Inferior parietal cortex (tissue), 1 donor: ENCODE data around the gene PCDH15.

Experiments used
- DNase-seq: peaks from one replicate; pipeline ENCODE4 v3.0.0-alpha.2; 2016; ENCODE audit errors: extremely low spot score

PCDH15 gene

GRCh38 chr10:54708021-54708420, 93.0 kb downstream of the PCDH15 start:
- no peak for DNase-seq

- DNase-seq, result no peak
These were observed 98.2 kb downstream of the PCDH15 start for GRCh38 chr10:54702583-54703485.

- no peak for DNase-seq
These were observed 109.7 kb downstream of the PCDH15 start for GRCh38 chr10:54691331-54691730.

- DNase-seq, result no peak
These were observed 118.5 kb downstream of the PCDH15 start for GRCh38 chr10:54682554-54682953.

GRCh38 chr10:54681136-54681535, 119.9 kb downstream of the PCDH15 start:
- DNase-seq, result no peak

GRCh38 chr10:54667136-54667535, 133.9 kb downstream of the PCDH15 start:
- no peak for DNase-seq

- DNase-seq, result no peak
These were observed 134.8 kb downstream of the PCDH15 start for GRCh38 chr10:54666192-54666591.

- DNase-seq, result no peak
These were observed 135.9 kb downstream of the PCDH15 start for GRCh38 chr10:54665095-54665494.

GRCh38 chr10:54660397-54660796, 140.6 kb downstream of the PCDH15 start:
- DNase-seq, result no peak

GRCh38 chr10:54656643-54657042, 144.4 kb downstream of the PCDH15 start:
- DNase-seq, result no peak

- no peak for DNase-seq
These were observed 147.5 kb downstream of the PCDH15 start for GRCh38 chr10:54653518-54653917.

GRCh38 chr10:54650547-54650946, 150.5 kb downstream of the PCDH15 start:
- DNase-seq, result no peak

- DNase-seq, result no peak
These were observed 179.0 kb downstream of the PCDH15 start for GRCh38 chr10:54622017-54622416.

- DNase-seq, result no peak
These were observed 180.7 kb downstream of the PCDH15 start for GRCh38 chr10:54620352-54620751.

GRCh38 chr10:54614072-54614471, 187.0 kb downstream of the PCDH15 start:
- no peak for DNase-seq

- no peak for DNase-seq
These were observed 187.9 kb downstream of the PCDH15 start for GRCh38 chr10:54613162-54613561.

GRCh38 chr10:54609423-54609822, 191.6 kb downstream of the PCDH15 start:
- DNase-seq, result no peak

GRCh38 chr10:54607983-54608382, 193.0 kb downstream of the PCDH15 start:
- no peak for DNase-seq

GRCh38 chr10:54594289-54594688, 206.7 kb downstream of the PCDH15 start:
- DNase-seq, result no peak

- DNase-seq, result no peak
These were observed 213.1 kb downstream of the PCDH15 start for GRCh38 chr10:54587971-54588370.

- DNase-seq, result no peak
These were observed 215.5 kb downstream of the PCDH15 start for GRCh38 chr10:54585572-54585971.

- DNase-seq, result no peak
These were observed 223.3 kb downstream of the PCDH15 start for GRCh38 chr10:54577682-54578081.

- DNase-seq, result no peak
These were observed 224.5 kb downstream of the PCDH15 start for GRCh38 chr10:54576541-54576940.

- DNase-seq, result no peak
These were observed 241.5 kb downstream of the PCDH15 start for GRCh38 chr10:54559498-54559897.
